Skeletal muscle cell (primary cell): ENCODE data around the gene MYL6.
"Not testable (repeated sequence)": the region's sequence is repeated elsewhere in the genome, so short reads cannot be mapped to it uniquely, and the experiment has no call there.

ENCODE experiments used
- DNase-seq: peaks from one replicate; pipeline ENCODE4 v3.0.0-alpha.2; 2010; ENCODE audit warnings: low read depth
- H3K4me3 ChIP-seq: 2 replicates; pipeline ENCODE4 v1.5.1; 2011; ENCODE audit warnings: low read depth, mild to moderate bottlenecking, control low read depth, low read length, moderate library complexity

The MYL6 gene

DNA sequence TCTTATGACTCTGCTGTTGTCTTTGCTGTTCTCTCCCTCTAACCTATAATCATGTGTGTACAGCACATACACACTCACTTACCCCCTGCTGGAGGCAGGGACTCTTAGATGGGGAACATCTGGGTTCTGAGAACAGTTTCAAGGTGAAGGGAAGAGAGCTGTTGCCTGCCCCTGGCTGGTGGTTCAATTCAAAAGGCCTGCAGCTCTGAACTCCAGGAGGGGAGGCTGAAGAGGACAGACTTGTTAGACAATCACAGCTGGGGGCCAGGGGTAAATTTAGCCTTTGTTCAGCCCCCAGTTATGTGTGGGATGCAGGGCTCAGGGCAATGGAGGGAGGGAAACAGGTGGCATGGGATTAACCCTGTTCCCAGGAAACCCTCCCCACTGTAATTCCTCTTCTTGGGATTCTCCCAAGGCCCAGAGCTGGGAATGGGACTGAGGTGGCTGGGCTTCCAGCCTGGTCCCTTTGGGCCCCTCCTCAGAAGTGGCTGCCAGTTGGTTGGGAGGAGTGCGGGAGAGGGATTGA is 3.9 kb upstream of the MYL6 start:
- peak; percentile 16 for DNase-seq
- no peak overlapping the region for H3K4me3 ChIP-seq

DNA sequence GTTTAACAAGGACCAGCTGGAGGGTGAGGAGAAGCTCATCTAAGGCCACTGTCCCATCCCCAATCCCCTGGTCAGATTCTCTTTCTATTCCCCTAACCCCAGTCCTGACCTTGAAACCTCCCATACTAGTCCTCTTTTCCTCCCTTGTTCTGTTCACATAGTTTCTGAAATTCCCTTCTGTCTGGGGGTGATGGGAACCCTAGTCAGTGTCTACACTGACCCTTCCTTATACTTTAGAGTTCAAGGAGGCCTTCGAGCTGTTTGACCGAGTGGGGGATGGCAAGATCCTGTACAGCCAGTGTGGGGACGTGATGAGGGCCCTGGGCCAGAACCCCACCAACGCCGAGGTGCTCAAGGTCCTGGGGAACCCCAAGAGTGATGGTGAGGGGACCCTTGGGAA is 3.3 kb upstream of the MYL6 start:
- DNase-seq = no peak
- no peak overlapping the region for H3K4me3 ChIP-seq

DNA sequence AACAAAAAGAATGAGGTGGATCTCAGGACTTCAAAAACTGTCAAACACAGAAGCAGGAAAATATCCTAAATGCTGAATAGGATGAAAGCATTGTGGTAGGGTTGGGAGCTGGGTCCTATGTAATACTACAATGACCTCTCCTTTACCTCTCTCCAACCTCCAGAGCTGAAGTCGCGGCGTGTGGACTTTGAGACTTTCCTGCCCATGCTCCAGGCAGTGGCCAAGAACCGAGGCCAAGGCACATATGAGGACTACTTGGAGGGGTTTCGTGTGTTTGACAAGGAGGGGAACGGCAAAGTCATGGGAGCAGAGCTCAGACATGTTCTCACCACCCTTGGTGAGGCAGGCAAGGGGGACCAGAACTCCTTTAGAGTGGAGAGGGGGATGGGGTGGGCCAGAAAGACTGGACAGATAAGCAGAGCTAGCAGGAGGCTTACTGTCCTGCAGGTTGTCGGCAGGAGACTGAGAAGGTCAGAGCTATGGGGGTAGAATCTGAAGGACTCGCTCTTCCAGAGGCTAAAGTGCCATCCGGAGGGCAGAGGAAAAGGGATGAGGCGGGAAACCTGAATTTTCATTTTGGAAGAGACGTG is 2.8 kb upstream of the MYL6 start:
- no peak overlapping the region for H3K4me3 ChIP-seq
- no peak for DNase-seq

DNA sequence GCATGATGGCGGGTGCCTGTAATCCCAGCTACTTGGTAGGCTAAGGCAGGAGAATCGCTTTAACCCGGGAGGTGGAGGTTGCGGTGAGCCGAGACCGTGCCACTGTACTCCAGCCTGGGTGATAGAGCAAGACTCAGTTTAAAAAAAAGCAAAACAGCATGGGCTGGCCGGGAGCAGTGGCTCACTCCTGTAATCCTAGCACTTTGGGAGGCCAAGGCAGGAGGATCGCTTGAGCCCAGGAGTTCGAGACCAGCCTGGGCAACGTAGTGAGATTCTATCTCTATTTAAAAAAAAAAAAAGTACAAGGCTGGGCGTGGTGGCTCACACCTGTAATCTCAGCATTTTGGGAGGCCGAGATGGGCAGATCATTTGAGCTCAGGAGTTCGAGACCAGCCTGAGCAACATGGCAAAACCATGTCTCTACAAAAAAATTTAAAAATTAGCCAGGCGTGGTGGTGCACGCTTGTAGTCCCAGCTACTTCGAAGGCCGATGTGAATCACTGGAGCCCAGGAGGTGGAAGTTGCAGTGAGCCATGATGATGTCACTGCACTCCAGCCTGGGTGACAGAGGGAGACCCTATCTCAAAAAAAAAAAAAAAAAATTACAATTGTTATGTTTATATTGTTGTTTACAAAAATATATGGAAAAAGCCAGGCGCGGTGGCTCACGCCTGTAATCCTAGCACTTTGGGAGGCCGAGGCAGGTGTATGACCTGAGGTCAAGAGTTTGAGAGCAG is 1.5 kb upstream of the MYL6 start:
- H3K4me3 ChIP-seq = peak overlapping the region; percentile 59
- not testable (repeated sequence) for DNase-seq

DNA sequence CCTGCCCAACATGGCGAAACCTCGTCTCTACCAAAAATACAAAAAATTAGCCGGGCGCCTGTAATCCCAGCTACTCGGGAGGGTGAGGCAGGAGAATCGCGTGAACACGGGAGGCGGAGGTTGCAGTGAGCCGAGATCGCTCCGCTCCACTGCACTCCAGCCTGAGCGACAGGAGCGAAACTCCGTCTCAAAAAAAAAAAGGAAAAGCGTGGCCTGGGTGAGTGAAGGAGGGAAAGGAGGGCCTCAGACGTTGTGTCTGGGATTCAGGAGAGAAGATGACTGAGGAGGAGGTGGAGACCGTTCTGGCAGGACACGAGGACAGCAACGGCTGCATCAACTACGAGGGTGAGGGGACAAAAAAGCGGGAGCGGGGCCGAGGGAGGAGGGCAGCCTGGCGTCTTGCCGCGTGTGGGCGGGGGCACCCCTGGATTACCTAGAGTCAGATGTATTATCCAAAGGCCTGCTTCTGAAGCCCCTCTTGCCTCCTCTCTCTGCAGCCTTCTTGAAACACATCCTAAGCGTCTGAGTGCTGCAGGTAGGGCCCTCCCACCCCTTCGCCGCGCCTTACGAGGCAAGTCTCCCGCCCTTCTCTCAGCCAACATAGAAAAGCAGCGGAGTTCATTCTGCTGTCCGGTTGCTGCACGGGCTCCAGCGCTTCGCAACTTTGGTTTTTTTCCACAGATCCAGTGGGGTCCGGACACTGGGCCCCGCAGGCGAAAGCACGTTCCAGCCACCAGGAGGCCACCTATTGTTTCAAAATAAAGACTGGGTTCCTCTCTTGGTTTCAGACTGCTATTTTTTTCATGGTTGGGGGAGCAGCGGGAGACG is 744 bp upstream of the MYL6 start:
- DNase-seq = peak; percentile 54
- H3K4me3 ChIP-seq = peak overlapping the region; percentile 59

DNA sequence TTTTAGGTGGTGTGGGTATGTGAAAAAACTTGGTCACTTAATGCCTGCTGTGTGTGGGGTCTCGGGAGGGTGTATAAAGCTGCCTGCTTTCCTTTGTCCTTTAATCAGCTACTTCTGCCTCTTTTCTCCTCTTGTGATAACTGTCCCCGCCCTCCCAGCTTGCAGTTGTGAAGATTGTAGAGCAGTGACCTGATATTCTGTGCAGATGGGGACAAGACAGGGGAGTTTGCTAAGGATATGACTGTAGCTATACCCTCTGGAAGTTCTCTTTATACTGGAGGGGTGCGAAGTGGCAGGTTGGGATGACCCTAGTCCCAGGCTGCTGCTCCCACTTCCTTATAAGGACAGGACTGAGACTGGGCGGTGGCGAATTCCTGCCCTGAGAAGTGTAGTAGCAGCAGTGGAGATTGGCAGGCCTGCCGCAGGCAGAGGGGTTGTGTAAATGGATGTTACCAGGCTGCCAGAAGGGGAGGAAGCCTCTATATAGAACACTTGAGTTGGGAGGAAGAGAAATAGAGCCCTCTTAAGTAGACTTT is 835 bp downstream of the MYL6 start:
- H3K4me3 ChIP-seq = peak overlapping the region; percentile 59
- peak; percentile 36 for DNase-seq

DNA sequence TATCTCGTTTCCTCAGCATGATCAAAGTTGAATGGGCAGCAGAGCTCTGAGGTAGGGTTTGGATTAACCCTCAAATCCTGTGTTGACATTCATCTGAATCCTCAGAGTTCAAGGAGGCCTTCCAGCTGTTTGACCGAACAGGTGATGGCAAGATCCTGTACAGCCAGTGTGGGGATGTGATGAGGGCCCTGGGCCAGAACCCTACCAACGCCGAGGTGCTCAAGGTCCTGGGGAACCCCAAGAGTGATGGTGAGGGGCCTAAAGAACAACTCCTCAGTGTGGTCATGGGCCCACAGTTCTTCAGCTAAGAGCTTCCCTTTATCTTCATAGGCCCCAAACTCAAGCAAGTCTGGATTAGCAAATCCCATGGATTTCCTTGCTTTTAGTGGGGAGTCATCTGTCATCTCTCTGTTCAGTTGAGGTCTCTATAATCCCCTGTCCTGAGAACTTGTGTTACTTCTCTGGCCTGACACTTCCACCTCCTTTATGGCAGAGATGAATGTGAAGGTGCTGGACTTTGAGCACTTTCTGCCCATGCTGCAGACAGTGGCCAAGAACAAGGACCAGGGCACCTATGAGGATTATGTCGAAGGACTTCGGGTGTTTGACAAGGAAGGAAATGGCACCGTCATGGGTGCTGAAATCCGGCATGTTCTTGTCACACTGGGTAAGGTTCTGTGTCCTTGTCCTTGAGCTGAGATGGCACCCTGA is 1.5 kb downstream of the MYL6 start:
- no peak for DNase-seq

DNA sequence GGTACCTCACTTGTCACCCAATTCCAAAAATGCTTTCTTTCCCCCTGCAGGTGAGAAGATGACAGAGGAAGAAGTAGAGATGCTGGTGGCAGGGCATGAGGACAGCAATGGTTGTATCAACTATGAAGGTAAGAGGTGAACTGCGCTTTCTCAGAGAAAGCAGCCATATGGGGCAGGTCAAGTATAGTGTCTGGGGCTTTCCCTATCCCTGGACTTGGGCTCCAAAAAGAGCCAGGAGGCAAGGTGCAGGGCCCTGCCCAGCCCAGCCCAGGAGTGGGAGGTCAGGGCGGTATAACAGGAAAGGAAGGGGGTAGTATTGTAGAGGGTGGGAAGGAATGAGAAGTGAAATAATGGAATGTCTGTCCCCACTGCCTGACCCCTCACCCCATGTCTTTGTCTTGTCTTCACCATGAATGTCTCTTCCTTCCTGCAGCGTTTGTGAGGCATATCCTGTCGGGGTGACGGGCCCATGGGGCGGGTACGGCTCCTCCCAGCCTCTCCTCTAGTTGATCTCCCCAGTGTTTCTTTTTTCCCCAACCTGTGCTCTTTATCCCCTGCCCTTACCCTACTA is 2.1 kb downstream of the MYL6 start:
- no peak for DNase-seq

More for the DNA sequence above, 1.5 kb downstream of the MYL6 start:
- peak overlapping the region; percentile 59 for H3K4me3 ChIP-seq

DNA sequence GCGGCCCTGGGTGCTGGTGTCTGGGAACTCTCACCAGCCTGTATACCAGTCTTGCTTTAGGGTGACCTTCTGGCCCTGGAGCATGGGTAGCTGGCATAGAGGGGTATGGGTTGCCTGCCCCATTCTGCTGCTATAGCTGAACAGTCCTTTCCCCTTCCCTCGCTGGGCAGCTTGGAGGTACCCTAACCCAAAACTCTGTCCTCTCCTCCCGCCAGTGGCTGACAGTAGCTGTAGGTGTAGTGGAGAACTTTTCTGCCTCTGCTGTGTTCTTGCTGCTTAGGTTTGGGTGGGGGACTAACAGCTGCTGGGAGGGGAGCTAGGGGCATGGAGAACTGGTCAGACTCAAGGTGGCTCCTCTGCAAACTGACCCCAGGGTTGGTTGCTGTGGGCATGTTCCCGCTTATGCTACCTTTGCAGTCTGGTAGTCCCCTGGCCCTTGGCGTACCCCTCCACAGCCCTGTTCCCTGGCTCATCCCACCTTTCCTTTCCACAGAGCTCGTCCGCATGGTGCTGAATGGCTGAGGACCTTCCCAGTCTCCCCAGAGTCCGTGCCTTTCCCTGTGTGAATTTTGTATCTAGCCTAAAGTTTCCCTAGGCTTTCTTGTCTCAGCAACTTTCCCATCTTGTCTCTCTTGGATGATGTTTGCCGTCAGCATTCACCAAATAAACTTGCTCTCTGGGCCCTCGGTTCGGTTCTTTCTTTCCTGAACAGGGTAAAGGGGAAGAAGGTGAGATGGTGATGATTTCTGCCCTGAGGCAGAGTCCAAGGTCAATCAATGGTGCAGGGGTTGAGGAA is 2.9 kb downstream of the MYL6 start:
- no peak for DNase-seq
- peak overlapping the region; percentile 59 for H3K4me3 ChIP-seq

More for the DNA sequence above, 2.1 kb downstream of the MYL6 start:
- H3K4me3 ChIP-seq = peak overlapping the region; percentile 59

DNA sequence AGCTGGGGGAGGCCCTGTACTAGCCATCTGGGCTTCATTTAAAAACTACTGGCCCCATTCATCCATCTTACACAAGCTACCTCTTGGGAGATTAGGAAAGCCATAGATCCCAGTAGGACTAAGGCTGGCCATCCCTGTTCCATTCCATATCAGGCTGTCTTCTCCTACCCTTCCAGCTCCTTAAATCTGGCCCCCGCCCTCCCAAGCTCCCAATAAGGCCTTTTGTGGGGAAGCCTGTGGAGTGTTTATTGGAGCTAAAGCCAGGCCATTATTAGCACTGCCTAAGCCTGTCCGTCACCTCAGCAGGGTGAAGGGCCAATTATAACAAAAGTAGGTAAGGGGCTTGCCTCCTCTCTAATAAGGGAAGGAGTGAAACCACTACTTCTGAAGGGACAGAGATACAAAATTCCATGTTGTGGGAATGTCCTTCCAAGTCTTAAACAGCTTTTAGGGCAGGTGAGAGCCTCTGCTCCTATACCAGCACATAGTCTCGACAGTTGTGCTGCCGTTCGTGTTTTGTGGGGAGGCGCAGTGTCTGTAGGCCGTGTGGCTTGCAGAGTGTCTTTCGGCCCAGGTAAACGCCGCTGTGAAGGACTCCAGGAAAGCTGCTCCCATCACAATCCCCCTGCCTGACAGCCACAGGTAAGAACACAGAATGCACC is 3.7 kb downstream of the MYL6 start:
- H3K4me3 ChIP-seq = no peak overlapping the region
- no peak for DNase-seq

DNA sequence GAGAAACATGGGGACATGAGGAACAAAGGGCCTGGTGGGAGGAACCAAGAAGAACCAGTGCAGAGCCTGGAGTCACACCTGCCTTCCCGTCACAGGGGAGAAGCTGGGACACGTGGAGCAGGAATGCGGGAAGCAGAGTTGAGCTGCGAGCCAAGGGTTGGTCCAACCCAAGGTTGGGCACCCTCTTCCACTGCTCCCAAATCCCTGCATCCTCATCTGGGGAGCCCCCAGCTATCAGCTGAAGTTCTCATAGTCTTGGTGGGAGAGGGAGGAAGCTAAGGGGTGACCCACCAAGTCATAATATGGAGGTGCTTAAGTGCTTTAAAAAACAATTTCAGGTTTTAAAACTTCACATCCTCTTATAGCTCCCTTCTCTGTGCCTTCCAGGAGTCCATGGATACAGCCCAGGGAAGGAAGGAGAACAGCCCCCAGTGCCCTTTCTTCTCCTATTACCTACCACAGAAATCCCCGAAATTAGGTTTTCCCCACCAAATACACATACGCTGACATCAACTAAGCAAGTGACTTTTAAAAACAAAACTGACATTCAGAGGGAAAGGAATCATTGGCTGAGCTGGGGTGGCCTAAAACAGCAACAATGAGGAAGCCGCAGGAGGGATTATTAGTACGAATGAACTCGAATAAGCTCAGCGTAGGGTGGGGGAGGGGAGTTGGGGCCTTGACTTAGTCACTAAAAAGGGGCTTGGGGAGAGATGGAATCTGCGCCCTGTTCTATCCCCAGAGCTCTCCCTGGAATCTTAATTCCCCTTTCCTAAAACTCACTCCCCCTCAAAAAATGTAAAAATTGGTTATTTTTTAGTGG is 4.5 kb downstream of the MYL6 start:
- no peak overlapping the region for H3K4me3 ChIP-seq
- no peak for DNase-seq

DNA sequence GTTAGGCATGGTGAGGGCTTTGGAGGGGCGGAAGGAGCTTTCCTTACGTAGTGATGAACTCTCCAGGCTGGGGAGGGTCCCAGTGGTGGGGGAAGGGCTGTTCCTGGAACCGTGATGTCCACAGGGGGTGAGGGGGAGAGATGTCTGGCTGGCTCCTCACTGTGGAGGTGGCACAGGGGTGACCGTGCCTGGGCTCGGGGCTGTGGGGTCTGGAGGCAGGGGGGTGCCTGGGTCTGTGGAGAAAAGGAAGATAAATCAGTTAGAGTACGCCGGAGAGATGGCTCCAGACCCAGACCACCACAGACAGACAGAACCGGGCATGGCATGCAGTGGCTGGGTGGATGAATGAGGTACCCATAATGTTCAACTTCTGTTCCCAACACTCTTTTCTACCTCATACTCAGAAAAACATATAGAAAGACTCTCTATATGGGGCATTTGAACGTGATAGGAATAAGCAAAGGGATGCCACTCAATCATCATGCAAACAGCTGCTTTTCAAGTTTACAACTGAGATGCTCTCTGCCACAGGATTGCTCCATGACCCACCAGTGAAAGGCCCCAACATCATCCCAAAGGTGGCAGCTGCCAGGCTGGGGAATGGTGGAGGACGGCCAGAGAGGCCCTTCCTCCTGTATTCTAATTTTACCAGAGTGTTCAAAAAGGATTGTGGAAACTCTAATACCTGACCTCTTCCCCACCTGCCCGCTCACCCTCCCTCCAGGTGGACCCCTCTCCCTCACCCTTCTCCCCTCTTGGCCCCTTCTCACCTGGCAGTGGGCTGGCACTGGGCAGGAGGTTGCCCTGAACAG is 5.6 kb downstream of the MYL6 start:
- no peak for DNase-seq
- H3K4me3 ChIP-seq = no peak overlapping the region

DNA sequence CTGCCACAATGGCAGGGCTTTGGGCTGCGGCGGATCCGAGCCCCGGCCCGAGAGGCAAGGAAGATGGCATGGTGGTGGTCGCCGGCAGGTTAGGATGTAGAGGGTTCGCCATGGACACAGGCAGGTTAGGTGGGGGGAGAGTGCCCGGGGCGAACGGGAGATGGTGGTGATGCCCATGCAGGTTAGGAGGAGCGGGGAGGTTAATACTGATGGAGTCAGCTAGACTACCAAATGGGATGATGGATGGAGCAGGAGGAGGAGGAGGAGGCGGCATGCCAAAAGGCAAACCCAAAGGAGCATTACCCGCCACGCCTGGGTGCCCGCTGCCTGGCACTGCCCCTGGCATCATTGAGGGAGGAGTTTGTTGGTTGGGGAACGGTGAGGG is 6.2 kb downstream of the MYL6 start:
- no peak for DNase-seq
- no peak overlapping the region for H3K4me3 ChIP-seq

DNA sequence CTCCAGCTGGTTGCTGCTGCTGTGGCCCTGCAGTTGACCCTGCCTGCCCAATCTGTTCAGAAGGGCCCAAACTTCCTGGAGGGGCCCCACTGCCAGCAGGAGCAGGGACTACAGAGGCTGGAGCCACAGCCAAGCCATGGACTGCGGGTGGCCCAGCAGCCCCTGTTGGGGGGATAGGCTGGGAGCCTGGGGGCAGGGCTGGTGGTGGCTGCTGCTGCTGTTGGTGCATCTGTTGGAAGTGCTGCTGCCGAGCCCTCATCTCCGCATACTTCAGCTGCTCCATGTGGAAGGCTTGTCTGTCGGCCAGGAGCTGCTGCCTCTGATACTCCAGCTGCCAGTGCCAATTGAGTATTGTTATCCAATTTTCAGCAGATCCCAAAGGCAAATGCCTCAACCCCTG is 7.2 kb downstream of the MYL6 start:
- no peak for DNase-seq
- no peak overlapping the region for H3K4me3 ChIP-seq

DNA sequence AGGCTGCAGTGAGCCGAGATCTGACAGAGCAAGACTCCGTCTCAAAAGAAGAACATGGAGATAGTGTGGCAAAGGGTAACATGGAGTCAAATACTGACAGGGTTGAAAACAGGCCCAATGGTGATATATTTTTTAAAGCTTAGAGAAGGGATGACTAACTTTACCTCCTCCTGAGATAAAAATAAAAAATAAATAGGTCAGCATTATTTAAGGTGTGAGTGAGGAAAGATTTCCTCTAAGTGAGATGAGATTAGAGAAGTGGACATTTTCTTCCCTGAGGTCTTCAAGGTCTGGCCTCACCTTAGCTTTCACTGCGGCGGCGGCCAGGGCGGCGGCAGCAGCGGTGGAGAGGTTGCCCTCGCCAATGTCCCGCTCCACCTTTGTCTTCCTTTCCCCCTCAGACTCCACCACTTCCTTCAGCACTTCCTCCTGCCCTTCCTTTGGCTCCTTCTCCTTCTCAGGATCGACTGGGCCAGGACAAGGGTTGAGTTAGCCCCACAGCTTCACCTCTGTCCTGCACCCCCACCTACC is 11.1 kb downstream of the MYL6 start:
- H3K4me3 ChIP-seq = no peak overlapping the region
- no peak for DNase-seq

DNA sequence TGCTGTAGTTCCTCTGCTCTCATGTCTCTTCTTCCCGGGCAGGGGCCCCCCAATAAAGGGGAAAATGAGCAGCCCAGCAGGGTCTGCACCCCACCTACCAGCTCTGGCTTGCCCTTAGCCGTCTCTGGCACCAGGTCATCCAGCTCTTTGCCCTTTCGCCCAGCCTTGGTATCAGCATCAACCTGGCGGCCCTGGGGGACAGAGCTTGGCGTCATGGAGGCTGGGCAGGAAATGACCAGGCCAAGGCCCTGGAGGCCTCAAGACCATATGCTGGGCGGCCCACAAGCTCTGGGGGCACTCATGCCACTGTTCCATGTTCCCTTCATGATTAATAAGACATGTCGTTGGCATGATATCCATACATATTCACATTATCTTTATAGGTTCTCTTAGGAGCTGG is 14.7 kb downstream of the MYL6 start:
- no peak for DNase-seq
- no peak overlapping the region for H3K4me3 ChIP-seq
